ENCODE data around the gene SNX3. TPM values are rescaled to one million over a fixed set of nuclear protein-coding genes. Genes with fewer than 3 reads are reported as not detected.

SNX3 gene
- total RNA-seq, 1 experiment from 2014 or later = 102 TPM

- ChIA-PET CTCF (interaction anchor here (0.7 kb wide), 1 partner anchor 22 kb away, joined by 4 read pairs; no protein-coding TSS in a partner anchor), POLR2A (ENCODE audit: unreplicated experiment) (no interaction called here)
- H3K4me1 ChIP-seq (replicated peaks; ENCODE audit: insufficient read depth) = no peaks in the 10 kb centered on the region
- H3K27me3 ChIP-seq (ENCODE audit: insufficient read depth, low read depth) = no peaks in the 10 kb centered on the region
- no peak overlapping the region for H2AFZ ChIP-seq
- no peaks in the 10 kb centered on the region for H3F3A ChIP-seq (ENCODE audit: insufficient read depth, low read depth)
- BruUV-seq (replicated peaks) = no TSS peak
- no peak for DNase-seq
- H3K4me3 ChIP-seq = no peak overlapping the region
- H3K9me3 ChIP-seq (ENCODE audit: insufficient read depth, low read depth) = no peaks in the 10 kb centered on the region
- H3K27ac ChIP-seq = no peak overlapping the region
- no peak overlapping the region for H3K4me2 ChIP-seq
- H3K79me2 ChIP-seq (ENCODE audit: low read depth) = no peaks in the 10 kb centered on the region
- intact Hi-C loops (cut with micrococcal nuclease; ENCODE audit: unreplicated experiment) = no loop called here
- no peak for TF ChIP-seq EZH2 (IDR thresholded peaks at IDR 0.05; ENCODE audit: low read depth)
- TF ChIP-seq CTCF (conservative IDR thresholded peaks at IDR 0.05) = no peak
- no peaks in the 10 kb centered on the region for H3K9me2 ChIP-seq (ENCODE audit: insufficient read depth)
- H3K36me3 ChIP-seq (ENCODE audit: low read depth) = no peaks in the 10 kb centered on the region
- H4K20me1 ChIP-seq (ENCODE audit: insufficient read depth) = no peaks in the 10 kb centered on the region
Observed at GRCh38 chr6:108194503-108194902, 66.3 kb downstream of the SNX3 start.

- no peaks in the 10 kb centered on the region for H3K27me3 ChIP-seq (ENCODE audit: insufficient read depth, low read depth)
- H3K4me1 ChIP-seq (replicated peaks; ENCODE audit: insufficient read depth) = no peaks in the 10 kb centered on the region
- no peaks in the 10 kb centered on the region for H3K79me2 ChIP-seq (ENCODE audit: low read depth)
- DNase-seq = no peak
- no peaks in the 10 kb centered on the region for H3F3A ChIP-seq (ENCODE audit: insufficient read depth, low read depth)
- intact Hi-C loops (cut with micrococcal nuclease; ENCODE audit: unreplicated experiment) = no loop called here
- ChIA-PET CTCF (interaction anchor here (0.7 kb wide), 1 partner anchor 23 kb away, joined by 4 read pairs; no protein-coding TSS in a partner anchor), POLR2A (ENCODE audit: unreplicated experiment) (no interaction called here)
- no peaks in the 10 kb centered on the region for H3K9me2 ChIP-seq (ENCODE audit: insufficient read depth)
- H3K4me2 ChIP-seq = no peak overlapping the region
- H3K27ac ChIP-seq = no peak overlapping the region
- no peaks in the 10 kb centered on the region for H3K36me3 ChIP-seq (ENCODE audit: low read depth)
- no peak overlapping the region for H2AFZ ChIP-seq
- H4K20me1 ChIP-seq (ENCODE audit: insufficient read depth) = no peaks in the 10 kb centered on the region
- no TSS peak for BruUV-seq (replicated peaks)
- H3K4me3 ChIP-seq = no peak overlapping the region
- no peak for TF ChIP-seq CTCF (conservative IDR thresholded peaks at IDR 0.05)
- TF ChIP-seq EZH2 (IDR thresholded peaks at IDR 0.05; ENCODE audit: low read depth) = no peak
- no peaks in the 10 kb centered on the region for H3K9me3 ChIP-seq (ENCODE audit: insufficient read depth, low read depth)
Observed at GRCh38 chr6:108193835-108194234, 67.0 kb downstream of the SNX3 start.

- ChIA-PET POLR2A (ENCODE audit: unreplicated experiment) (no interaction called here), CTCF (no interaction called here)
- Histone ChIP-seq H3K27ac (no peak overlapping the region), H3K9me3 (ENCODE audit: insufficient read depth, low read depth) (no peaks in the 10 kb centered on the region), H3K4me3 (no peak overlapping the region), H3K36me3 (ENCODE audit: low read depth) (no peaks in the 10 kb centered on the region), H3K4me1 (replicated peaks; ENCODE audit: insufficient read depth) (no peaks in the 10 kb centered on the region), H4K20me1 (ENCODE audit: insufficient read depth) (no peaks in the 10 kb centered on the region), H3K4me2 (no peak overlapping the region), H3K9me2 (ENCODE audit: insufficient read depth) (no peaks in the 10 kb centered on the region), H3K27me3 (ENCODE audit: insufficient read depth, low read depth) (no peaks in the 10 kb centered on the region), H3K79me2 (ENCODE audit: low read depth) (no peaks in the 10 kb centered on the region), H3F3A (ENCODE audit: insufficient read depth, low read depth) (no peaks in the 10 kb centered on the region), H2AFZ (no peak overlapping the region)
- BruUV-seq (replicated peaks) = no TSS peak
- TF ChIP-seq EZH2 (IDR thresholded peaks at IDR 0.05; ENCODE audit: low read depth) (no peak), CTCF (conservative IDR thresholded peaks at IDR 0.05) (no peak)
- intact Hi-C loops (cut with micrococcal nuclease; ENCODE audit: unreplicated experiment) = no loop called here
- no peak for DNase-seq
Observed at GRCh38 chr6:108193131-108193530, 67.7 kb downstream of the SNX3 start.
